ENCODE measurements around the gene ARFGAP3.
"Not testable (repeated sequence)": the region's sequence is repeated elsewhere in the genome, so short reads cannot be mapped to it uniquely, and the experiment has no call there.

ARFGAP3 gene

DNA sequence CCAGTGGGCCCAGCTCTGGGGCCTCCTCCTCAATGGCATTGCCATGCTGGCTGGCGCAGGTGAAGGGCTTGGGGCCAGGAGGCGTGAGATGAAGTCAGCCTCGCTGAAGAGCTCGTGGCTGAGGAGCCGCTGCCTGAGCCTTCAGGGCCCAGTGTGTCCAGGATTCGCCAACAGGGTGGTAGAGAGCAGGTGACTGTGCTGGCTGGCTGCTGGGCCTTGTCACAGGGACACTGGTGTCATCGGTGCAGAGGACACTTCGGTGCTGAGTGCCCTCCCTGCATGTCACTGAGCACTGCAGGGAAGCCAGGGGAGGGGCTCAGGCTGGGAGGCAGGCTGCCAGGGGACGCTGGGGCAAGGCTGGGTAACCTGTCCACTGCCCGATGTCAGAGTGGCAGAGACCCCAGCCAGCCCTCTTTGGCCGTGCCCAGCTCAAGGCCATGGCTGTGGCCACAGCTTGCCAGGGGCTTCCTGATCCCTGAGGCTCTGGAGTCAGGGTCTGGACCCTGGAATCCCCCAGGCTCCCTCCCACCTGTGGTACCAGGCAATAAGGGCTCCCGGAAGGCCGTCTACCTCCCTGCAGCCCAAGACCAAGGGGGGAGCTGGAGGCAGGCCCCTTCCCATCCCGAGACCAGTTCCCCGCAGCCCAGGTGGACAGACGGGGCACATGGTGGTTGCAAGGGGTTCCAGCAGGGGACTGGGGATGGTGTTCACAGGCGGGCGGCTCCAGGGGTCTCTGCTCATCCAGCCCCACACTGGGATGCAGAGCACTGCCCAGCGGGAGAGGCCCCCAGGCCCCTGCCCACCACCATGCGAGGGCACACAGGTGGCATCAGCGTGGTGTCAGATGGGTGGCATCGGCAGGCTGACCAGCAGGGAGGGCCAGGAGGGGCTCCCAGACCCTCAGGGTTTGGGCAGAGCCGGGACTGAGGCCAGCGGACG lies 63.9 kb downstream of the ARFGAP3 start:
- no peak for DNase-seq

- DNase-seq, result no peak
Observed at GRCh38 chr22:42792453-42792908, 64.6 kb downstream of the ARFGAP3 start.

DNA sequence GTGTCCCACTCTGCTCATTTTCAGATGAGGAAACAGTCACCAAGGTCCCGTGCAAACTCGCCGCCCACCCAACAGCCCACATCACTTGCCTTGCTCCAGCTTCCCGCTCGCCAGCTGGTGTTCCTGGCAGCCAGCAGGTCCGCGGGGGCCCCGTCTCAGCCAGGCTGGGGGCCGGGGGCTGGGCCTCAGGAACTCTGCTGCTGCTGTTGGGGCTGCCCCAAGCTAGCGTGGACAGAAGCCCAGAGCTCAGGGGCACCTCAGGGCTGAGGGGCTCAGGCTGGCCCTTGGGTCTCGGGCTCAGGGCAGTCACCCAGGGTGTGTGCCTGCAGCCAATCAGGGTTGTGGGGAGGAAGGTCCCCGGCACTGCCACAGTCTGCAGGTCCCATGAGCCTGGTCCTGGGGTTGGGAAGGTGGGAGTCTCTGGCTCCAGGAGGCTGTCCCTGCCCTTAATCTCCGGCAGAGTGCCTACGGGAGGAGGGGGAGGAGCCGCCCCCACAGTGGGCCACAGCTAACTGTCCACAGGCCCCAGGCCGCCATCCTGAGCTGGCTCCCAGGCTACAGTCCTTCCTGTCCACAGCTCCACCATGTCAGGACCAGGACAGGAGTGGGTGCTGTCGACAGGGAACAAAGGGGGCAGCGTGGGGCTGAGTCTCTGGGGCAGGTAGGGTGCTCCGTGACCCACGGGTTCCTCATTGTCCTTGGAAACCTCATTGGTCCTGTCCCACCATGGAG lies 65.2 kb downstream of the ARFGAP3 start:
- DNase-seq, result no peak

- no peak for DNase-seq
Observed at GRCh38 chr22:42788466-42788865, 68.6 kb downstream of the ARFGAP3 start.

DNA sequence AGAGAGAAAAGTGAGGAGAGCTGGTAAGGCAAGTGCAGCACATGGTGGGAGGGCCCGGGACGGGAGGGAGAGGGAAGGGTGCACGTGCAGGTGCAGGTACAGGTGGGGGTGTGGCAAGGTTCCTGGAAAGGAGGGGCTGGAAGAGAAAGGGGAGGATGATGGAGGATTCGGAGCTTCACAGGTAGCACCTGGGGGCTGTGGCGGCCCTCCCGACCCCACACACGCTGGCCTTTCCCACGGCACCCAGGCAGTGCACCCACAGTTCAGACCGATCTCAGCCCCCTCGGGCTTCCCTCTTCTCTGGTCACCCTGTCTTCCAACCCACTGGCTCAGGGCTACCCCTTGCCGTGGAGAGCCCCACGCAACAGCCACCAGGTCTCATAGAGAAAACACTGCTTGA lies 69.1 kb downstream of the ARFGAP3 start:
- no peak for DNase-seq

DNA sequence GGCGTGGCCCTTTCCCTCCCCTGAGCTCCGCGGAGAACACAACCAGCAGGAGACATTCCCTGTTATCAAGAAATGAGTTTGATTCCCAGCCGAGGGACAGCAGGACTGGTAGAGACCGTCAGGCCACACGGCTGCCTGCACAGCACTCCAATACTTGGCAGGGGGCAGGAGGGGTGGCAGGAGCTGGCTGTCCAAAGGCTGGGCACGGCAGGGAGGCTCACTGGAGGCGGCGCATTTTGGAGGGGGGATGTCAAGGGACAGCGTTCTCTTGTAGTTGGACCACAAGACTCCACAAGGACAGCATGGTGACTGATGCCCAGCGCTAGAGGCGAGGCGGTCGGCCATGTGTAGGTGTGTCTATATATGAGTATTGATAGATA lies 69.7 kb downstream of the ARFGAP3 start:
- no peak for DNase-seq

DNA sequence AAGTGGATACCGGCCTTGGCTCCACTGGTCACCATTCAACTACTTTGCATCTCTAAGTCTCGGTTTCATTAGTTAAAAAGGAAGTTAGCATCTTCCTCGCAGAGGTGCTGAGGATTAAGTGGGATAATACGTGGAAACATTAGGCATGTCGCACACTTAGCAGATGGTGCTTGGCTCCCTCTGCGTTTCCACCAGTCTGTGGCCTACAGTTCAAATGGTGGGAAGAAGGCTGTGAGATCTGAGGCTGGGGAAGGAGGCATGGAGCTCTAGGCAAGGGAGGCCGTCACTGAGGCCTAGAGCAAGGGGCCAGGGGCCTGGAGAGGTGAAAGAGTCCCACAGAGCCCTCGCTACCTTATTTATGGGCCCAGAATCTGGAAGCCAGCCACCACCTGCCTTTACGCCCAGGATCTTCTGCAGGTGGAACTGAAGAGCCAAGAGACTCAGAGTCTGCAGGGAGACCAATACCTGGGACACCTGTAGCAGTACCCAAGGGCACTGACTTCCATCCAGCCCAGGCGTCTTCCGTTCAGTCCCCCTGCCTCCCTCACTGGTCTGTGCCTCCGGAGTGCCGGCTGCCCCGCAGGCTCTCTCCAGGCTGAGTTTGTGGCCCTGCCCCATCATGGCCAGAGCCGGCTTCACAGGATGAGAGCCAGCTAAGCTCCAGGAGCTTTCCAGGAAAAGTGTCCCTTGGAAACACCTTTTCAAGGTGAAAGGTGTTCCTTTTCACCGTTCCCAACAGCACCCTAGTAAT lies 70.3 kb downstream of the ARFGAP3 start:
- no peak for DNase-seq

DNA sequence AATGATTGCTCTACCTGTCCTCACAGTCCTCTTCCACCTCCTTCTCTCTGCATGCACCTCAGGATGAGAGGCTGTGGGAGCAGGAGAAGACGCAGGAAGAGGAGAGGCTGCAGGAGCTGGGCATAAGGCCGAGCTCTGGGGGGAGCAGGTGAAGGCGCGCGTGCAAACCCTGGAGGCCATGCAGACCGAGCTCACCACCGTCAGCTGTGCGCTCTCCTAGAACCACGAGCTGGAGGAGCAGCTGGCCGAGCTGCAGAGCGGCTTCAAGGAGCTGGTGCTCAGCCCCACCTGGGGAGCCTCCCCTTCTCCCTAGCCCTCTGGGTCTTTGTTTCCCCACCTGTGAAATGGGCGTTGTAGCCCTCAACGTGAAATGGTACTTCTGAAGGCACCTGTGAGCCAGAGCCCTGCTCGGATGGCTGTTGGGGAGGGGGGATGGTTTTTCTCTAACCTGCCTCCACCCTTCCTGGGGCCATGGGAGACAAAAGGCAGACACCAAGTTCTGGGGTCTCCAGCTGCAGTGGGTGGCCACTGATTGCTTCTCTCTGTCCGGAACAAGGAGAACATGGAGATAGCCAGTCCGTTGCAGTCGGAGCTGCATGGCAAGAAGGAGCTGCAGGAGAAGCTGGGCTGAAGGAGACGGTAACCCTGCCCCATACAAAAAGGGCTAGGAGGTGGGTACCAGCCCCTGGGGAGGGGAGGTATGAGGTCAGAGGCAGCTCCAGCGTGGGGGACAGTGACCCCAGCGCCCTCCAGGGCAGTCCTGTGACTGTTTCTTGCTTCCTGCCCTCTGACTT lies 71.2 kb downstream of the ARFGAP3 start:
- DNase-seq, result no peak

GRCh38 chr22:42782306-42782705 lies 74.8 kb downstream of the ARFGAP3 start:
- DNase-seq, result not testable (repeated sequence)

GRCh38 chr22:42780070-42780540 lies 77.0 kb downstream of the ARFGAP3 start:
- peak; percentile 67 for DNase-seq

DNA sequence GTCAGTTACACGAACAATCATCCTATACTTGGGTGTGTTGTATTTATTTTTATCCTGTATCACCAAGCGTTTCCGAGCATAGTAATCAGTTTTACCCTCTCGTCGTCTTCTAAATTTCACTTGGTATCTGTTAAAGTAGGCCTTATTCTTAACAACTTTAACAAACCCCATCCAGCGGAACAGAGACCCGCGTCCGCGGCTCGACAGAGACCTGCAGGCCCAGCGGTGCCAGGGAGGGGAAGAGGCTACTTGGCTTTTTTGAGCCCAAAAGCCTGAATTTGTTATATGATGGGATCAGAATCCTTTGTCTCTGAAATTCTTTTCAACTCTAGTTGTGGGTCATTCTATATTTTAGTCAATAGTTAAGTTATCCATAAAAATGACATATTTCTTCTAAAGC lies 79.9 kb downstream of the ARFGAP3 start:
- no peak for DNase-seq

DNA sequence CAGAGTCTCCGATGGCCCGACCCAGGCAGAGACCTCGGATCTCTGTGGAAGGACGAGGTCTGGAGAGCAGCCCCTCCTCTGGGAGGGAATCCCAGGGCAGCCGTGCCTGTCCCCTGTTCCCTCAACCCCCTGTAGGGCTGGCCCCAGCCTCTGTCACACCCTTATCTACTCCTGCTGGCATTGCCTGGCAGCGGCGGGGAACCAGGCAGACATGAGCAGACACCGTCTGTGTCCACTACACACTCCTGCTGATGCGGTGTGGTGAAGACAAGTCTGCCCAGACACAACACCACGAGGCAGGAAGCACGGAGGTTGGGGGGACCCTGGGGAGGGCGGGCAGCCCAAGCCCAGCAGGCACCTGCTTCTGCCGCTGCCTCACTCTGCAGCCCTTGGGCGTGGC lies 83.9 kb downstream of the ARFGAP3 start:
- no peak for DNase-seq

DNA sequence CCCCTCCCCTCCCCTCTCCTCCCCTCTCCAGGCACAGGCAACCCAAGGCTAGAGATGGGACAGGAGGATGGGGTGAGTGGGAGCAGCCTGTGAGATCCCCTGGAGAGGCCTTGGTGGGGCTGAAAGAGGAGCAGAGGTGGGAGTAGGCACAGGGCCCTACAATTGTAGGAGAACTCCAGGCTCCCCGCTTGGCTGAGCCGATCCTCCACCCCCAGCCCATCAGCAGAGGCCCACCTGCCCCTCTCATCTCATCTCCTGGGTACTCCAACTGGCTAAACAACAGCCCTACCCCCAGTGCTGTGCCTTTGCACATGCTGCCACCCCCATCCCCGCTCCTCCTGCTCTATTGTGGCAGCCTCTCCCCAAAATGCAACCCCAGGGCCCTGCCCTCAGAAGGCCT lies 84.4 kb downstream of the ARFGAP3 start:
- no peak for DNase-seq

- no peak for DNase-seq
Observed at GRCh38 chr22:42770941-42771647, 86.0 kb downstream of the ARFGAP3 start.

DNA sequence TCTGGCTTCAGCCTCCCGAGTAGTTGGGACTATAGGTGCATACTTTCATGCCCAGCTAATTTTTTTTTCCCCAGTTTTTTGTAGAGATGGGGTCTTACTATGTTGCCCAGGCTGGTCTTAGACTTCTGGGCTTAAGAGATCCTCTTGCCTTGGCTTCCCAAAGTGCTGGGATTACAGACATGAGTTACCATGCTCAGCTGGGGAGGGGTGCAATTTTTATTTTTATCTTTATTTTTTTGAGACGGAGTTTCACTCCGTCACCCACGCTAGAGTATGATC lies 86.7 kb downstream of the ARFGAP3 start:
- no peak for DNase-seq

DNA sequence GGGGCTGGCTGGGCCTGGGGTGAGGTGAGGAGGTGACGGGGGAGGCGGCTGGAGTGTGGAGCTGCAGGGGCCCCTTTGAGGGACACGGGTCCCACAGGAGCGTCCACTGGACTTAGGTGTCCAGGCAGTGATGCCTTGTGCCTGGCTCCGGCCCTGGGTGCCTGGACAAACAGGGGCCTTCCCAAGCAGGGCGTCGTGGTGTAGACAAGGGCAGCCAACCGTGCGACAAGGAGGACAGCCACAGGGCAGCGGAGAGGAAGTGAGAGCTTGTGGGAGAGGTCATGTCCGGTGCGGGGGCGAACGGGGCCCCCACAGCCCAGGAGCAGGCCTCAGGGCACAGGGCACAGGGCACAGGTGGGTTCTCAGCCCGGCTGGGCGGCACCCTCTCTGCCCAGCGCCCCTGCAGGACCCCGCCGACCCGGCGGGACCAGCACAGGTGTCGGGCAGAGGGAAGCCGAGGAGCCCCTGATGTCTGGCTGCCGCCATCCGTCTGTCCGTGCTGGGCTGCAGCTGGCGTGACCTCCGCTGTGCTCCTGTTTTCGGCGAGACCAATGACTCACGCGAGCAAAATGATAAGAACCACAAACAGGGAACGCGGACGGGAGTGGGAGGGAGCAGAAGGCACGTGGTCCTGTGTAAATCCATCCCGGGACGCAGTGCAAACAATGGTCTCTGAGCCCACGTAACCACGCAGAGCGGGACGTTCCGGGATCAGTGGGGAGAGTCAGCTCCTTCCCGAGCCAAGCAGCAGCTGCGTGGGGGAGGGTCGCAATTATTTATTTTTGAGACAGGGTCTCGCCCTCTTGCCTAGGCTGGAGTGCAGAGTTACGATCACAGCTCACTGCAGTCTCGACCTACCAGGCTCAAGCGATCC lies 87.3 kb downstream of the ARFGAP3 start:
- DNase-seq, result no peak

DNA sequence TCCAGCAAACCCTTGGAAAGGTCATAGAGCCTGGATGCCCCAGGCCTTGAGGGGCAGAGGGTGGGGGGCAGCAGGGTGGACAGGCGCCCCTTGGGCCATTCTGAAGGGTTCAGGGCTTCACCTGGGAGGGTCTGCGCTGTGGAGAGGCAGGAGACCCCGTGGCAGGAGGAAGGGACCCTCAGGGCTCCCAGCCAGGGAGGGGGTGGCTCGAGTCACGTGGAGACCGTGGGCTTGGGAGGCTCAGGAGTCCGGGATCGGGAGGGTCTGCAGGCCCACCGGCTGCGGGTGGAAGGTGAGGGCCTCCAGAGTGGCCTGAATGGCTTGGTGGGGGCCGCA lies 87.9 kb downstream of the ARFGAP3 start:
- no peak for DNase-seq

GRCh38 chr22:42768385-42769035 lies 88.6 kb downstream of the ARFGAP3 start:
- no peak for DNase-seq

- DNase-seq, result no peak
Observed at GRCh38 chr22:42766860-42767259, 90.2 kb downstream of the ARFGAP3 start.

DNA sequence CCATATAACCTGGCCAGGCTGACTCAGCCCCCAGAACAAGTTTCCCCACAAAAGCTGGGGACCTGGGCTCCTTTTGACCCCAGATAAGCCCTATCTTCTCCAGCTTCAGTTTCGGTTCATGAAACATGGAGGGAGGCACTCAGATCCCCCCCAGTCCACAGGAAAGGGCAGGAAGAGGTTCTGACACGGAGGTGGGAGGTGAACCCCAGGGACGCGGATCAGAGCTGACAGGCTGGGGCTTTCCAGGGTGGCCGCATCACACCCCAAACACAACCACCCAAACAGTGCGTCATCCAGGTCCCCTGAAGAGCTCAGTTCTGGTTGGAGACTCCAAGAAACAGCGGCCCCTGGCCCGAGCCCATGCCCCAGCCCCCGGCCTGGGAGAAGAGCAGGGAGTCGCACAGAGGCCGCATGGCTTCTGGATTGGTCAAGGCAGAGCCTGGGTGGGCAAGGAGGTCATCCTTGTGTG lies 92.1 kb downstream of the ARFGAP3 start:
- DNase-seq, result no peak
